ENCODE measurements around the gene RPLP2.

RPLP2 gene

DNA sequence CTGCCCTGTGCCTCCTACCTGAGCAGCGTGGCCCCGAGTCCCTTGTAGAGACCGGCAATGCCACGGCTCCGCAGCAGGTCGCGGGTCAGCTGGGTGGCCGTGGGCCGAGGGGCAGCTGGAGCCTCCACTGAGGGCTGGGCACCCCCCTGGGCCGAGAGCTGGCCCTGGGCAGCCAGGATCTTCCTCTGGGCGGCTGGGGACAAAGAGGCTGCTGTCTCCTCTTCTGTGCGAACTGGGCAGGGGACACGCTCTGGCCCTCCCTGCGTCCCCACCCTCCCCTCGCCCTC lies 17.3 kb upstream of the RPLP2 start:
- no peak for DNase-seq

- no peak for DNase-seq
Measured at GRCh38 chr11:792873-793272, 16.9 kb upstream of the RPLP2 start.

DNA sequence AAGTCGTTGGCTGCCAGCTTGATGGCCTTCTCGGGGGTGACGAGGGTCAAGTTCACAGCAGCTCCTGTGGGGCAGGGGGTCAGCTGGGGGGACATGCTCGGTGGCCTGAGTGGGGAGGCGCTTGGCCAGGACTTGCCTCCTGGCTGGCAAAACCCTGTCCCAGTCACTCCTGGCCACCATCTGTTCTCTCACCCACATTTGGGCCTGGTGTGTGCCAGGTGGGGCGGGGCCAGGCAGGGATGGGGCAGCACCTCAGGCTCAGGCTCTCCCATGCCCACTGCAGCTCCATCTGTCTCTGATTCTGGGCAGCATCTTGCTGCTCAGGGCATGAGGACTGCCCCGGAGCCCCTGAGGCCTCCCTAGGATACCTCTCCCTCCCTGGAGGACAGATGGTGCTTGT lies 16.2 kb upstream of the RPLP2 start:
- DNase-seq: no peak

DNA sequence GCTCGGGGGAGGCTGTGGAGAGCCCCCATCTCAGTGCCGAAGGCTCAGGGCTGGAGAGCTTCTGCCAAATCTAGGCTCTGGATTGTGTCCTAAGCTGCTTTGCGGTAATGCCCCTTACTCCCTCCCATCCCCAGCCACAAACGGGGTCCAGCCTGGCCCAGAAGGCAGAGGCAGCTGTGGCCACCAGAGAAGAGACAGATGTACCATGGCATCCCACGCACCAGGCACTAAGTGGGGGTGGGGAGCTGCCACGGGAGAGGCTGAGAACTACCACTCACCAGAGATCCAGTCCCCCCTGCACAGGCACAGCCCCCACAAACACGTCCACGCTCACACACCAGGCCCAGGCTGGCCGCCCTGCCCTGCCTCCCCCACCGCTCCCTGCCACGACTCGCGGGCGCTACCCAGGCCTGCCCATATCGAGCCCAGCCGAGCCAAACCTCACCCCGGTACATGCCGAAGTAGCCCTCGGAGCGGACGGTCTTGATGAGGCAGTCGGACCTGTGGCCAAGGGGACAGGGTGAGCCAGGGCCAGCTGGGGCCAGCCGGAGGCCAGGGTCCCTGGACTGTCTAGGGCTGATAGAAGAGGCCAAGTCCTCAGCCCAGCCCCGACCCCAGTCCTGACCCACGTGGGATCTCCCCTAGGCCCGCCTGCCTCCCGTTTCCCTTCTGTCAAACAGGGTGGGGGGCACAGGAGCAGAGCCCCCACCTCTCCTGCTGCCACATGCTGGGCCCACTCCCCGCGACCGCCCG lies 15.6 kb upstream of the RPLP2 start:
- no peak for DNase-seq

DNA sequence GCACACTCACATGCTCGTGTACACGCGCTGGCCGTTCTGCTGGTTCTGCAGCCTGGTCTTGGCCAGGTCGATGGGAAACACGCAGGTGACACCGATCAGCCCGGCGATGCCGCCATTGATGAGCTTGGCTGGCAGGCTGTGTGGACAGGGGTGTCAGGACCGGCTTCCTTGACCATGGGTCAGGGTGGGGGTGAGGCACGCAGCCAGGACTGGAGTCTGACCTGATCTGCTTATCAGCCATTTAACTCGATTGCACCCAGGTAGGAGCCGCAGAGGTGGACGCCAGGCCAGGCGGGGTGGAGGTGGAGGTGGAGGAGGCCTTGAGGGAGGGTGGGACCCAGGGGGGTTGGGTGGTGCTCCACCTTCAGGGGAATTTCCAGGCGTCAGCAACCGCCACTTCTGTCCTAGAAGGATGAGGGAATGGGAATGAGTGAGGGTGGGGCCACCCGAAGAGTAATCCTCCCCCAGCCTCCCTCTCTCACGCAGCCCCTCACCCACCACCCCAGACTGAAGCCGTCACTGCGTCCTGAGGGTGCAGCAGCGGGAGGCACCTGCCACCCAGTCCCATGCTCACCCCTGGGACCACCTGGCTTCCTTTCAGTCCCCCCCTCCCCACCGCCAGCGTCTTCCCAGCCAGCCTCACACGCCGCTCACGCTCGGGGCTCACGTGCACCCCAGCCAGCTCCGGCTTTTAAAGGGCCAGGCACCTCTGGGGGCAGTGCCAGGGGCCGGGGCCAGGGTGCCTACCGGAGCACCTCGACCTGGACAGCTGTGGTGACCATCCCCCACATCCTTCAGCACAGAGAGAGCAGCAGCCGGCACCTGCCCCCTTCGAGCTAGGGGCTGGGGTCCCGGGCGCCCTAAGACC lies 14.8 kb upstream of the RPLP2 start:
- no peak for DNase-seq

DNA sequence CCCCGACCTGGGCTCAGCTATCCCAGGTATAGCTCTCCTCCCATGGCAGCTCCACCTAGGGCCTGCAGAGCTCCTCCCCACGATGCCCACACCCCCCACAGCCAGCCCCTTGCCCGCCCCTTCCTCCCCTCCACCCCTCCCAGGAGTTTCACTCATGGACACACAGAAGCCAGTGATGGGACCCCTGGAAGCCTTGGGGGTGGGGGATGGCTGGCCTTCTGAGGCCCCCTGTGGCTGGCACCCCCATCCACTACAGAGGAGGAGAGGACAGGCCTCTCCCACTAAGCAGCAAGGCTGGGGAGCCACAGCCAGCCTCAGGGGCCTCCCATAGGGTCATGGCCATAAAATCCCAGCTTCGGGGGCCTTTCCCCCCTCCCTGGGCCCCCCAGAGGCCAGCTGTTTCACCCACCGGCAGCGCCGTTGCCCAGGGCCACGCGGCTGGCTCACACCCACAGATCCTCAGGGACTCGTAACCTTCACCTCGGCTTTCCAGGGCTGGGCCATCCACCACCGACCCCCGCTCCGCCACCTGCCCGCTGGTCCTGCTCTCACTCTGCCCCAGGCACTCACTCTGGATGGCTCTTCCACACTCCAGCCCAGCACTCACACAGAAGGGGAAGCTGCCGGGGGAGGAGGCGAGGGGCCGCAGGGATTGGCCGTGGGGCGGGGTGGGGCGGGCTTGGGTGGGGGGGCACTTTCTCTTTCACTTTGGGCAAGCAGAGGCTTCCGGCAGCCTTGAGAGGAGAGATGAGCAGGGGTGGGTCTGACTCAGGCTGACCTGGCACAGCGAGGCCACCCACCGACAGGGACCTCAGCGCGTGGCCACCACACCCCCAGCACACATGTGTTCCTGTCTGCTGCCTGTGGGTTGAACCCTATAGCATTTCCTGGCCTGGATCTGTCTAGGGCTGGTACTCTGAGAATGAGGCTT lies 13.9 kb upstream of the RPLP2 start:
- peak; percentile 69 to 84 (median 80) for DNase-seq

DNA sequence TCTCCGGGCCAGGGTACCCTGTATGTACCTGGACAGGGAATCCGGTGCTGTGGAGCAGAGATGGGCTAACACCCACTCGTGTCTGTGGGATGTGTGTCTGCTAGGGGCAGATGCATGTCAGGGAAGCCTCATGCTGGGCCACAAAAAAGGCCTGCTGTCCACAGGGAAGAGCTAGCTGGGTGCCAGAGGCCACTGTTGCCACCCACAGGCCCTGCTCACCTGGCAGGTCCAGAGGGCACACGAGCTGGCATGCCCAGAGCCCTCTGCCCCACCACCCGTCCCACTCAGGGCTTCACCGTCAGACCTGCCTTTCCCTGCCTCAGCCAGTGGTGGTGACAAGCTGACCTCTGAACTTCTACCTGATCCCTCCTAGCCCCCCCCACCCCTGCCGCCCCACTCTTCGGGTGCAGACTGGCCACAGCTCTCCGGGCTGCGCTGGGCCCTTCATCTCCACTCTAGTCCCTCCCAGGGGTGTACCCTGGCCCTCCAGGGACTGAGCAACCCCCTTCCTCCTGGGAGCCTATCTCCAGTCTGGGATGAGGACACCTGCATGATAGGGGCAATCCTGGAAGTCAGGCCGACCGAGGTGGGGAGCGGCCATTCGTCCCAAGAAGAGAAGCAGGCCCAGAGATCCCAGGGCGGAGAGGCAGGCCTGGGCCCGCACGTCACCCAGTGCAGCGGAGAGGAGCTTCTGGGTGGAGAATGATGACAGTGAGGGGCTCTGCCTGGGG lies 13.0 kb upstream of the RPLP2 start:
- no peak for DNase-seq

DNA sequence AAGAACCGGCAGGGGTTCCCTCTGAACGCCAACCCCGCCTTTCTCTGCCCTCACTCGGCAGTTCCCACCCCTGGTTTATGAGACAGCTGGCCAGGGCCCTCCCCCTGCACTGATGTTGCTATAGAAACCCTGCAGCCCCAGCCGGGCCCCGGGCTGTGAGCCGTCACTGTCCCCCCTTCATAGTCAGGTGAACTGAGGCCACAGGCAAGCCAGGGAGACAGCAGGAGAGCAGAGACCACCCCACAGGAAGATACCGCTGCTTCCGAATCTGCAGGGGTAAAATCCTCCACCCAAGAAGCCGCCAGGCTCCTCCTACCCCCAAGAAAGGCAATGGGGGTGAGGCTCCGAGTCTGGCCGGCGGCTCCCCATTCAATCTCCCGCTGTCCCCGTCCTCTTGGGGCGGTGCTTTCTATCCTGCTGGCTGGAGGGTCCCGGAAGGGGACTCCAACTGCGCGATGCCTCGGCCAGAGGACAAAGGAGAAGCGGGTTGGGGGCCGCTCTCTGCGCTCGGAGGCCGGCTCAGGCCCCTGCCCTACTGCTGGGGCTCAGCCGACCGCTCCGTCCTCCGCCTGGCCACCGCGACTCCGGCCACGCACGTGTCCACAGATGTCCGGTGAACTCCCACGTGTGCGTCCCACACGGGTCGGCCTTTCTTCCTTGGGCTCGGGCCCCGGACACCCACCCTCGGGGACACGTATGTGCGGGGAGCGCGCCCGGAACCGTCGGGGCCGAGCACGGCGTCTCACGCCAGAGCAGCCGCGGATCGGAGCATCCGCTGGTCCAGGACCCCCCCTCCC lies 12.3 kb upstream of the RPLP2 start:
- peak; percentile 62 to 81 (median 75) for DNase-seq

DNA sequence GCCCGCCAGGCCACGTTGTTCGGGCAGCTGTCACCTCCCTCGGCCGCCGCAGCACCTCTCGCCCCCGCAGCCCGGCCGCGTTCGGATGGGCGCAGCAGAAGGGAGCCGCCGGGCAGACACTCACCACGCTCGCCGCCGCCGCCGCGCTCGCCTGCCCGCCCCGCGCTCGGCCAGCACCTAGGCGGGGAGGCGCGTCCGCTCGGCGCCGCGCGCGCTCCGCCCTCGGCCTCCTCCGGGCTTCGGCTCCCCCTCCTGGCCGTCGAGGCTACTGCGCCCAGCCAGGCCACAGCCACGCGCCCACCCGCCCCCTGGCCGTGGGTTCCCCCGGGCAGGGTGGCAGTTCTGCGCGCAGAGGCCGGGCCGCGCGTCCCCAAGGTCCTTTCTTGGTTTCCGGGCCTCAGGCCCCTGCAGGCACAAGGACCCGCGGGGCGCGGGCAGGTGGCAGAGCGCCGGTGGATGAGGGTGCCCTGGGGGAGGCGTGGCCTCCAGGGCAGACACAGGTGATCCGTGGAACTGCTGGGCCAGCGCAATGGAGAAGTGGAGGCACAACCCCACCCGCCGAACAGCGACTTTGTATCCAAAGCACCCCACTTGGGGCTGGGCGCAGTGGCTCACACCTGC lies 11.6 kb upstream of the RPLP2 start, which contains the start of gene SLC25A22:
SLC25A22 (minus strand) TSS at position 189 of the 621 bp plus-strand sequence. CDS start 3,275 bp downstream, outside the sequence.
- DNase-seq: peak; percentile 58 to 82 (median 76)

GRCh38 chr11:799641-800316 lies 10.0 kb upstream of the RPLP2 start:
- no peak for DNase-seq

DNA sequence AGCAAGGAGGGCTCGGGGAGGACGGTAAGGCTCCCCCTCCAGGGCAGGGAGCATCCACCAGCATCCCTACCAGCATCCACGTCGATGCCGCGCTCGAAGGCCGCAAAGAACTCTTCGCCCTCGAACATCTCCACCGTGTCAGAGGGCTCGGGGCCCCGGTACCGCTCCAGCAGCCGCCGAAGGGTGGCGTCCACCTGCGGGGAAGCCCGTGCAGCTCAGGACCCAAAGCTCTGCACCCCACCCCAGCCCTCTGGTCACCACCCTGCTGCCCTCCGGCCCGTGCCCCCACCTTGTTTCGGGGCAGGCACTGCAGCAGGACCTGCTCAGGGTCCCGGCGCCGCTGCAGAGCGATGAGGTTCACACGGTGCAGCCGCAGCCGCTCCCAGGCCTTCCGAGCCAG lies 9.3 kb upstream of the RPLP2 start:
- no peak for DNase-seq

DNA sequence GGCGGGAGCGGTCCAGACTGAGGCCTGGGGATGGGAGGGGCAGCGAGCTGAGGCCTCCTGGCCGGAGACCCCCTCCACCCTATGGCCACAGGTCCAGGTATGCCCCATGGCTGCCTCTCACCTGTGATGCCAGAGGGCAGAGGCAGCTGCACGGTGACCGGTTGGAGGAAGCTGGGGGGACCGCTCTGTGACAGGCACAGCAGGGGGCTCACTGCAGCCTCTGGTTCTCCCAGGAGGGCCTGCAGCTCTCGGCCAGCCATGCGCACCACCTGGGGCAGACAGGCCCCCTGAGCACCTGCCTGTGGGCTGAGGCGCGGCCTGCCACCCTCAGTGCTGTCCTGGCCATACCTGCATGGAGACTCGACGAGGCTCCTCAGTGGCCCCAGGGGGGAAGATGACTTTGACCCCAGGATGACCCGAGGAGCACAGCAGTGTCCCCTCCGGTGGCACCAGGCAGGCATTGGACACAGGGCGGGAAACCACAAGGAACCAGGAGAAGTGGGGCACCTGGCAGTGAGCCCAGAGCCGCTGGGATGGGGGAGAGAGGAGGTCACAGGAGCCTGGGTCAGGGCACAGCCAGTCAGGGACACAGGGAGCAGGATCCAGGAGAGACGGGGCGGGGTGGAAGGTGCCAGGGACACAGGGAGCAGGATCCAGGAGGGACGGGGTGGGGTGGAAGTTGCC lies 8.5 kb upstream of the RPLP2 start:
- DNase-seq: no peak

- no peak for DNase-seq
Measured at GRCh38 chr11:802018-802617, 7.6 kb upstream of the RPLP2 start.

DNA sequence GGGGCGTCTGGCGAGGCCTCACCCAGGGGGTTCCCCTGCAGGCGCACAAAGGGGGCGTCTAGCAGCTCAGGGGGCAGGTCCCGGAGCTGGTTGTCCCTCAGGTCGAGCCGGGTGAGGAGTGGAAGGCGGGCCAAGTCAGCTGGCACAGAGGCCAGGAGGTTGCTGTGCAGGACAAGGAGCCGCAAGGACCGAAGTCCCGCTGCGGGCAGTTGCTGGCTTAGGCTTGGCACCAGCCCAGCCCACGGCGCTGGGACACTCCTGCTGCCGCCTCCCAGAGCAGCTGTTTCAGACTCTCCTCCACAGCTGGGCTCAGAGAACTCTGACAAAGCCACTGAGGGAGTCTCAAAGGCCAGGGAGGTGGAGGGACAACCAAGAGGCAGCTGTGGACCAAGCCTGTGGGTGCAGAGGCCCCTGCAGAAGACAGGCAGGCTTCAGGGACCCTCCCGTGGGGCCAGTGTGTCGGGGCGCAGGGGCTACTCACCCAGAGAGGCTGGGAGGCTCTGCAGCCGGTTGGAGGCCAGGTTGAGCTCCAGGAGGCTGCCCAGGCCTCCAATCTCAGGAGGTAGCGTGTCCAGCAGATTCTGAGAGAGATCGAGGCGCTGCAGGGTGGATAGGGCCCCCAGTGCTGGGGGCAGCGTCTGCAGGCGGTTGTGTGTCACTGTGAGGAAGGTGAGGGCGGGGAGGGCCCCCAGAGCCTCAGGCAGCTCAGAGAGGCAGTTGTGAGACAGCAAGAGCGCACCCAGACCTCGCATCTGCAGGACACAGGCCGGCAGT lies 6.9 kb upstream of the RPLP2 start:
- DNase-seq: no peak

- no peak for DNase-seq
Measured at GRCh38 chr11:803467-803742, 6.4 kb upstream of the RPLP2 start.

GRCh38 chr11:803770-804598 lies 5.8 kb upstream of the RPLP2 start:
- no peak for DNase-seq

DNA sequence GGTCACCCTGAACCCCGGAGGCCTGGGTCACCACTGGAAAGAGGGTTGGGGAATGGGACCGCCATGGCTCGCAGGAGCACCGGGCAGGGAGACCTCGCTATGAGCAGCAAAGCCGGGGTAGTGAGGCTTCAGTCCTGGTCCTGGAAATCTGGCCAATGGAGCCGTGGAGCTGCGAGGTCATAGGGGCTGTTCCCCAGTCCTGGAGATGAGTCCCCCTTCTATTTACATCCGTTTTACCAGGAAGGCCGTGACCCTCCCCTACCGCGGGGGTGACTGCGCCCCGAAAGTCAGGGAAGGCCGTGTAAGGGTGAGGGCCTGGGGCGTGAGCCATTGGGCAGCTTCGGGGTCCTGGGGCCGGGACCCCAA lies 5.2 kb upstream of the RPLP2 start:
- no peak for DNase-seq

Data from stimulated activated naive CD4-positive, alpha-beta T cell (primary cell).